Erythroblast (primary cell): ENCODE measurements around the gene FGF12.

Source experiments
- GATA1 ChIP-seq: IDR thresholded peaks from 2 replicates; pipeline ENCODE4 v1.6.1; 2011; ENCODE audit warnings: low read depth, mild to moderate bottlenecking, control low read depth, low read length, moderate library complexity
- POLR2A ChIP-seq: IDR thresholded peaks from 2 replicates; pipeline ENCODE4 v1.6.1; 2011; ENCODE audit warnings: mild to moderate bottlenecking, low read length

- no peak for TF ChIP-seq POLR2A
- TF ChIP-seq GATA1: no peak
These were observed 520.1 kb downstream of the FGF12 start for GRCh38 chr3:192207239-192207638.
